Measurements from ENCODE around the gene FOXRED2.

DNA sequence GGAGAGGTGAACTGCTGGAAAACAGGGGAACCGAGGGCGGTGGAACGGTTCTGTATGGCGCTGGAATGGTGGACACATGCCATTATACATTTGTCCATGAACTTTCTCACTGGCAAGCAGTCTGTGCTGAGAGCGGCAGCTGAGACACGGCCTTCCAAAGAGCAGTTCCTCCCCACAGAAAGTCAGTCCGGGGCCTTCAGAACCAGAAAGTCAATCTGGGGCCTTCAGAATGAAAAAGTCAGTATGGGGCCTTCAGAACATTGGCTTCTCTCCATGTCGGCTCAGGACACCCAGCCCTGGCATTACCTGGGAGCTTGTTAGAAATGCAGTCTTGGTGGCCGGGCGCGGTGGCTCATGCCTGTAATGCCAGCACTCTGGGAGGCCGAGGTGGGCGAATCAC is 34.2 kb downstream of the FOXRED2 start:
- TF ChIP-seq CTCF (IDR thresholded peaks at IDR 0.05) (no peak), EZH2 (IDR thresholded peaks at IDR 0.05; ENCODE audit: borderline replicate concordance, insufficient read depth, low read depth, low read length, poor library complexity, severe bottlenecking) (no peak)

Measured in B cell (primary cell).